Activated CD8-positive, alpha-beta memory T cell treated with anti-CD3 and anti-CD28 coated beads for 48 hours (primary cell): ENCODE results near the gene PLD3.
"Not testable (repeated sequence)": the region's sequence is repeated elsewhere in the genome, so short reads cannot be mapped to it uniquely, and the experiment has no call there.

ENCODE experiments used
- DNase-seq, 3 experiments: peaks; one replicate each; pipeline ENCODE4 v3.0.0-alpha.2; 2020; ENCODE audit warnings: low read depth in 2 of 3, low spot score in 2 of 3

PLD3 gene

GRCh38 chr19:40387155-40387554, 38.7 kb downstream of the PLD3 start:
- no peak for DNase-seq

- DNase-seq = no peak
These were observed 40.0 kb downstream of the PLD3 start for GRCh38 chr19:40388481-40388880.

GRCh38 chr19:40389404-40390083, 41.0 kb downstream of the PLD3 start:
- DNase-seq = no peak

GRCh38 chr19:40390084-40390742, 41.7 kb downstream of the PLD3 start, which contains the start of gene HIPK4:
Gene HIPK4 (minus strand): TSS chr19:40390181. CDS start chr19:40389902, 279 bp downstream.
- no peak for DNase-seq

GRCh38 chr19:40392123-40392522, 43.6 kb downstream of the PLD3 start:
- DNase-seq = no peak

- DNase-seq = no peak
These were observed 44.5 kb downstream of the PLD3 start for GRCh38 chr19:40392894-40393517.

GRCh38 chr19:40393894-40394815, 45.7 kb downstream of the PLD3 start:
- DNase-seq = no peak

GRCh38 chr19:40394816-40395210, 46.3 kb downstream of the PLD3 start:
- DNase-seq = no peak

- no peak for DNase-seq
These were observed 47.5 kb downstream of the PLD3 start for GRCh38 chr19:40395956-40396355.

GRCh38 chr19:40396886-40397567, 48.5 kb downstream of the PLD3 start:
- DNase-seq = no peak

- DNase-seq = no peak
These were observed 49.0 kb downstream of the PLD3 start for GRCh38 chr19:40397568-40397906.

- peak in 2 of 3 experiments; percentile 18 to 25 for DNase-seq
These were observed 50.1 kb downstream of the PLD3 start for GRCh38 chr19:40398417-40399131.

- no peak for DNase-seq
These were observed 52.1 kb downstream of the PLD3 start for GRCh38 chr19:40400559-40400958.

GRCh38 chr19:40403262-40403984, 54.9 kb downstream of the PLD3 start:
- DNase-seq = peak; percentile 63 to 75 (median 64)

- DNase-seq = no peak
These were observed 59.5 kb downstream of the PLD3 start for GRCh38 chr19:40407714-40408597.

GRCh38 chr19:40408598-40408925, 60.1 kb downstream of the PLD3 start:
- DNase-seq = not testable (repeated sequence)

GRCh38 chr19:40410030-40410389, 61.5 kb downstream of the PLD3 start:
- no peak for DNase-seq

GRCh38 chr19:40411125-40411842, 62.8 kb downstream of the PLD3 start:
- DNase-seq = no peak
